NCI-H2029 treated with DMSO at 0.1 percent for 48 hours (cell line): Measurements from ENCODE around the gene GPATCH2L.

Experiments
- DNase-seq: peaks from one replicate; lab custom pipeline; 2025; lab: John Stamatoyannopoulos, UW

Gene GPATCH2L

GRCh38 chr14:76136476-76137110, 15.1 kb upstream of the GPATCH2L start:
- DNase-seq = no peak

- no peak for DNase-seq
These were observed 13.5 kb upstream of the GPATCH2L start for GRCh38 chr14:76138119-76138757.

GRCh38 chr14:76138758-76139723, 12.7 kb upstream of the GPATCH2L start:
- no peak for DNase-seq

- no peak for DNase-seq
These were observed 8.1 kb upstream of the GPATCH2L start for GRCh38 chr14:76143642-76144041.

GRCh38 chr14:76146976-76147375, 4.7 kb upstream of the GPATCH2L start:
- DNase-seq = no peak

- DNase-seq = no peak
These were observed 2.5 kb upstream of the GPATCH2L start for GRCh38 chr14:76149196-76149595.

- DNase-seq = no peak
These were observed 585 bp downstream of the GPATCH2L start for GRCh38 chr14:76152333-76152681.

GRCh38 chr14:76153919-76154318, 2.2 kb downstream of the GPATCH2L start:
- DNase-seq = no peak

GRCh38 chr14:76154539-76155126, 2.9 kb downstream of the GPATCH2L start:
- DNase-seq = no peak

GRCh38 chr14:76163668-76164363, 12.1 kb downstream of the GPATCH2L start:
- no peak for DNase-seq

GRCh38 chr14:76168531-76168930, 16.8 kb downstream of the GPATCH2L start:
- peak; percentile 36 for DNase-seq

GRCh38 chr14:76169776-76170175, 18.1 kb downstream of the GPATCH2L start:
- DNase-seq = no peak

- DNase-seq = no peak
These were observed 23.3 kb downstream of the GPATCH2L start for GRCh38 chr14:76174982-76175381.

GRCh38 chr14:76175942-76176341, 24.2 kb downstream of the GPATCH2L start:
- DNase-seq = no peak

GRCh38 chr14:76181546-76181945, 29.8 kb downstream of the GPATCH2L start:
- DNase-seq = no peak

- DNase-seq = no peak
These were observed 34.7 kb downstream of the GPATCH2L start for GRCh38 chr14:76186308-76187027.

GRCh38 chr14:76191297-76191696, 39.6 kb downstream of the GPATCH2L start:
- DNase-seq = no peak

- no peak for DNase-seq
These were observed 42.0 kb downstream of the GPATCH2L start for GRCh38 chr14:76193696-76194095.

GRCh38 chr14:76194327-76194726, 42.6 kb downstream of the GPATCH2L start:
- DNase-seq = no peak

- no peak for DNase-seq
These were observed 43.3 kb downstream of the GPATCH2L start for GRCh38 chr14:76195003-76195402.
